Gastrocnemius medialis (tissue), 4 donors: Measurements from ENCODE around the gene MCOLN1.

Experiments used
- CTCF ChIP-seq, 5 experiments: fragments of 450-650 bp in 3 of 5; fragments of 200-600 bp in 2 of 5; sonication (generic) in 2 of 5; IDR thresholded peaks in 4 of 5; conservative IDR thresholded peaks in 1 of 5; 1 replicate in 4 of 5; 2 replicates in 1 of 5; pipeline ENCODE4 v1.5.1; 2016 to 2019; ENCODE audit warnings: antibody characterized with exemption in 5 of 5, mild to moderate bottlenecking in 3 of 5, moderate library complexity in 3 of 5
- POLR2A ChIP-seq, 2 donors: fragments of 450-650 bp; IDR thresholded peaks; one replicate each; pipeline ENCODE4 v1.6.1; 2017; ENCODE audit warnings: antibody characterized with exemption in 2 of 2, mild to moderate bottlenecking in 2 of 2, moderate library complexity in 2 of 2

- TF ChIP-seq CTCF (IDR thresholded peaks at IDR 0.05 in 4 of 5, conservative IDR thresholded peaks at IDR 0.05 in 1 of 5) = peak in 2 of 5 experiments; percentile 66 to 73
- peak; percentile 52 to 71 for TF ChIP-seq POLR2A (IDR thresholded peaks at IDR 0.05)
Observed at GRCh38 chr19:7522072-7522922, at the start of gene MCOLN1.
